Cardiac fibroblast (primary cell): ENCODE results near the gene RETREG3.

Experiments used
- DNase-seq, 2 donors: peaks; one replicate each; pipeline versions ENCODE4 v3.0.0 to v3.0.0-alpha.2; 2010; ENCODE audit warnings: low read depth in 2 of 2
- H3K4me3 ChIP-seq, 2 donors: replicated peaks in 1 of 2; 1 replicate in 1 of 2; 2 replicates in 1 of 2; pipeline ENCODE4 v1.5.1; 2011; ENCODE audit warnings: low read depth in 2 of 2, low read length in 2 of 2, mild to moderate bottlenecking in 2 of 2, moderate library complexity in 1 of 2
- CTCF ChIP-seq: IDR thresholded peaks from one replicate; pipeline ENCODE4 v1.5.1; 2011; ENCODE audit warnings: low read depth, mild to moderate bottlenecking, low read length, inconsistent platforms

Gene RETREG3

GRCh38 chr17:42590886-42591285, 18.3 kb downstream of the RETREG3 start:
- no peak for DNase-seq
- no peak overlapping the region for H3K4me3 ChIP-seq
- TF ChIP-seq CTCF = no peak

- no peak for TF ChIP-seq CTCF
- no peak overlapping the region for H3K4me3 ChIP-seq
- DNase-seq = no peak
Measured at GRCh38 chr17:42586514-42587230, 22.5 kb downstream of the RETREG3 start.

GRCh38 chr17:42585353-42585752, 23.8 kb downstream of the RETREG3 start:
- no peak overlapping the region for H3K4me3 ChIP-seq
- TF ChIP-seq CTCF = no peak
- DNase-seq = peak in 1 of 2 donors; percentile 72

GRCh38 chr17:42584880-42585279, 24.3 kb downstream of the RETREG3 start:
- no peak overlapping the region for H3K4me3 ChIP-seq
- TF ChIP-seq CTCF = no peak
- no peak for DNase-seq

- H3K4me3 ChIP-seq = no peak overlapping the region
- DNase-seq = no peak
- TF ChIP-seq CTCF = no peak
Measured at GRCh38 chr17:42581744-42582270, 27.4 kb downstream of the RETREG3 start.

GRCh38 chr17:42579794-42580551, 29.2 kb downstream of the RETREG3 start:
- DNase-seq = no peak
- no peak for TF ChIP-seq CTCF

More at GRCh38 chr17:42579794-42580551, 29.2 kb downstream of the RETREG3 start:
- H3K4me3 ChIP-seq = no peak overlapping the region
